GM19455 (cell line): ENCODE data around the gene XAGE2.
"Not testable (repeated sequence)": the region's sequence is repeated elsewhere in the genome, so short reads cannot be mapped to it uniquely, and the experiment has no call there.

Experiments
- ATAC-seq: cut with Tn5 transposase; IDR thresholded peaks from one replicate; pipeline ENCODE4 v1.9.1; 2021; ENCODE audit not compliant: unreplicated experiment

The XAGE2 gene

GRCh38 chrX:52368368-52369055, at the start of gene XAGE2:
XAGE2 (plus strand) TSS chrX:52369021; CDS start chrX:52370015, 994 bp downstream.
- no peak for ATAC-seq

- no peak for ATAC-seq
Measured at GRCh38 chrX:52337410-52337809, 31.4 kb upstream of the XAGE2 start.

- no peak for ATAC-seq
Measured at GRCh38 chrX:52341493-52341892, 27.3 kb upstream of the XAGE2 start.

GRCh38 chrX:52343131-52343530, 25.7 kb upstream of the XAGE2 start:
- not testable (repeated sequence) for ATAC-seq

GRCh38 chrX:52345402-52345801, 23.4 kb upstream of the XAGE2 start:
- ATAC-seq: not testable (repeated sequence)

- ATAC-seq: no peak
Measured at GRCh38 chrX:52346174-52347165, 22.4 kb upstream of the XAGE2 start.

- no peak for ATAC-seq
Measured at GRCh38 chrX:52349681-52350080, 19.1 kb upstream of the XAGE2 start.

- ATAC-seq: no peak
Measured at GRCh38 chrX:52352551-52352950, 16.3 kb upstream of the XAGE2 start.

GRCh38 chrX:52353838-52354237, 15.0 kb upstream of the XAGE2 start:
- no peak for ATAC-seq

- no peak for ATAC-seq
Measured at GRCh38 chrX:52355108-52355507, 13.7 kb upstream of the XAGE2 start.

GRCh38 chrX:52359614-52360232, 9.1 kb upstream of the XAGE2 start:
- ATAC-seq: no peak

GRCh38 chrX:52361941-52362340, 6.9 kb upstream of the XAGE2 start:
- no peak for ATAC-seq

GRCh38 chrX:52363247-52363883, 5.5 kb upstream of the XAGE2 start:
- no peak for ATAC-seq

- no peak for ATAC-seq
Measured at GRCh38 chrX:52378870-52379269, 10.0 kb downstream of the XAGE2 start.

- ATAC-seq: no peak
Measured at GRCh38 chrX:52380993-52381392, 12.2 kb downstream of the XAGE2 start.

GRCh38 chrX:52410439-52411394, 41.9 kb downstream of the XAGE2 start:
- no peak for ATAC-seq

- no peak for ATAC-seq
Measured at GRCh38 chrX:52415304-52415703, 46.5 kb downstream of the XAGE2 start.

GRCh38 chrX:52416816-52417215, 48.0 kb downstream of the XAGE2 start:
- no peak for ATAC-seq

- ATAC-seq: no peak
Measured at GRCh38 chrX:52420824-52421443, 52.1 kb downstream of the XAGE2 start.
